A549 (cell line): ENCODE measurements around the gene KCNMA1.

Experiments used
- CEBPB ChIP-seq, 2 experiments: fragments of >200 bp in 1 of 2; sonication (Bioruptor Twin) in 1 of 2; formaldehyde crosslinking in 1 of 2; IDR thresholded peaks; 2 replicates each; pipeline ENCODE4 v1.6.1; 2012 to 2016
- CHD4 ChIP-seq: fragments of 200-600 bp; sonication (generic); IDR thresholded peaks from 2 replicates; pipeline ENCODE4 v1.6.1; 2016; ENCODE audit warnings: antibody characterized with exemption, mild to moderate bottlenecking, borderline replicate concordance
- CTCF ChIP-seq: fragments of >200 bp; sonication (Bioruptor Twin); formaldehyde crosslinking; IDR thresholded peaks from 3 replicates; pipeline ENCODE4 v1.5.1; 2016
- EP300 ChIP-seq, 2 experiments: fragments of >200 bp; sonication (Bioruptor Twin); formaldehyde crosslinking; IDR thresholded peaks; 2 replicates in 1 of 2; 3 replicates in 1 of 2; pipeline ENCODE4 v1.6.1; 2016 to 2017
- ESRRA ChIP-seq: fragments of 150-350 bp; IDR thresholded peaks from 2 replicates; pipeline ENCODE4 v1.6.1; 2014; ENCODE audit warnings: mild to moderate bottlenecking, low read length, borderline replicate concordance
- GATA3 ChIP-seq: IDR thresholded peaks from 2 replicates; pipeline ENCODE4 v1.6.1; 2012; ENCODE audit warnings: borderline replicate concordance
- HMGXB4 ChIP-seq: fragments of 250-450 bp; sonication (Bioruptor Pico); IDR thresholded peaks from 2 replicates; pipeline ENCODE4 v1.5.0; 2021; ENCODE audit warnings: mild to moderate bottlenecking, moderate library complexity, borderline replicate concordance
- MAFK ChIP-seq: fragments of 450-650 bp; IDR thresholded peaks from 2 replicates; pipeline ENCODE4 v1.6.1; 2014; ENCODE audit not compliant: partially characterized antibody
- MAZ ChIP-seq: fragments of 150-350 bp; IDR thresholded peaks from 2 replicates; pipeline ENCODE4 v1.6.1; 2014; ENCODE audit warnings: antibody characterized with exemption, low read depth, low read length, borderline replicate concordance
- ZFP36 ChIP-seq: fragments of 450-650 bp; IDR thresholded peaks from 2 replicates; pipeline ENCODE4 v1.6.1; 2014; ENCODE audit warnings: borderline replicate concordance; ENCODE audit not compliant: partially characterized antibody
- TF ChIP-seq, protein P1 (sequence below): fragments of 450-650 bp; IDR thresholded peaks from 2 replicates; pipeline ENCODE4 v1.6.1; 2014; ENCODE audit warnings: antibody characterized with exemption

DNA sequence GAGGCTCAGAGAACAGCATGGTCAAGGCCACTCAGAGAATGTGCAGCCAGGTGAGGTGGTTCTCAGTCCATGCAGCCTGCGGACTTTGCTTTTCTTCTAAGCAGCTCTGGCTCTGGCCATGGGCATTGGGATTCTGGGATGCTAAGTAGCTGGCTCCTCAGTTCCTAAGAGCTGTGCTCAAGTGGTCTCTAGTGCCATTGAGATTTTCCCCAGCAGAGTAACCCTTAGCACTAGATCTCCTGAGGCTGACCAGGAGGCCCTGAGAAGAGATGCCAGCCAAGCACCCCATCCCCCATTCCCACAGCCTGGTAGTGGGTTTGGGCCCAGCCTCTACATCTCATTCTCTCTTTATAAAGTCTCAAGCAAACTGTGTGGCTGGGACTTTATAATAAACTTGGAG is 77.1 kb downstream of the KCNMA1 start:
- TF ChIP-seq CTCF (no peak), ESRRA (no peak), MAZ (no peak), CHD4 (no peak), EP300 (IDR thresholded peaks at IDR 0.05) (no peak), CEBPB (IDR thresholded peaks at IDR 0.05) (no peak), MAFK (no peak), ZFP36 (no peak), GATA3 (no peak), HMGXB4 (CRISPR knock-in tag) (no peak)
- TF ChIP-seq, protein P1, sequence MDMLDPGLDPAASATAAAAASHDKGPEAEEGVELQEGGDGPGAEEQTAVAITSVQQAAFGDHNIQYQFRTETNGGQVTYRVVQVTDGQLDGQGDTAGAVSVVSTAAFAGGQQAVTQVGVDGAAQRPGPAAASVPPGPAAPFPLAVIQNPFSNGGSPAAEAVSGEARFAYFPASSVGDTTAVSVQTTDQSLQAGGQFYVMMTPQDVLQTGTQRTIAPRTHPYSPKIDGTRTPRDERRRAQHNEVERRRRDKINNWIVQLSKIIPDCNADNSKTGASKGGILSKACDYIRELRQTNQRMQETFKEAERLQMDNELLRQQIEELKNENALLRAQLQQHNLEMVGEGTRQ, result no peak
